SK-N-MC (cell line): ENCODE results near the gene GNL2.

ENCODE experiments used
- EZH2 ChIP-seq: fragments of 200-600 bp; sonication (generic); IDR thresholded peaks from one replicate; pipeline ENCODE4 v1.6.1; 2017; ENCODE audit warnings: antibody characterized with exemption
- FOXP2 ChIP-seq: optimal IDR thresholded peaks from 2 replicates; pipeline ENCODE3; 2011; ENCODE audit warnings: mild to moderate bottlenecking, moderate library complexity; ENCODE audit not compliant: insufficient read depth; ENCODE audit errors: extremely low read length, control extremely low read depth
- POLR2AphosphoS5 ChIP-seq: IDR thresholded peaks from 2 replicates; pipeline ENCODE4 v1.6.1; 2012; ENCODE audit warnings: mild to moderate bottlenecking, low read depth, low read length, borderline replicate concordance

- TF ChIP-seq EZH2 = no peak
- TF ChIP-seq POLR2AphosphoS5 = no peak
- TF ChIP-seq FOXP2 = no peak
Measured at GRCh38 chr1:37519613-37520012, 76.1 kb downstream of the GNL2 start.
